H1 (cell line): ENCODE data around the gene NAP1L5. TPM values are rescaled to one million over a fixed set of nuclear protein-coding genes. Genes with fewer than 3 reads are reported as not detected.

Experiments used
- CTCF ChIA-PET: fragments of 300-600 bp; sonication (Branson Sonifier 250); formaldehyde crosslinking; loops from one replicate; lab custom pipeline; 2021; ENCODE audit not compliant: partially characterized antibody; lab: Charles Lee
- POLR2A ChIA-PET: fragments of 300-600 bp; sonication (Branson Sonifier 250); formaldehyde crosslinking; loops from one replicate; lab custom pipeline; 2021; ENCODE audit warnings: inconsistent platforms; ENCODE audit not compliant: partially characterized antibody; lab: Charles Lee
- DNase-seq, 2 experiments: peaks; one replicate each; pipeline versions ENCODE4 v3.0.0 to v3.0.0-alpha.2; 2010 to 2022; ENCODE audit warnings: low spot score in 2 of 2, low read depth in 1 of 2, mixed read lengths in 1 of 2
- FAIRE-seq: peaks from 2 replicates; lab custom pipeline; 2011; peaks lifted over from hg19 to GRCh38; lab: Jason Lieb, UNC
- H2AFZ ChIP-seq: 2 replicates; pipeline ENCODE4 v1.8.1; 2012; ENCODE audit warnings: low read length, inconsistent platforms
- H2AK5ac ChIP-seq: 2 replicates; pipeline ENCODE4 v1.6.1; 2013; ENCODE audit warnings: low read depth, low read length
- H2BK120ac ChIP-seq: replicated peaks from 2 replicates; pipeline ENCODE3; 2013; ENCODE audit warnings: low read depth, low read length, inconsistent platforms
- H2BK12ac ChIP-seq: 2 replicates; pipeline ENCODE4 v1.6.1; 2013; ENCODE audit warnings: low read depth, low read length
- H2BK15ac ChIP-seq: 2 replicates; pipeline ENCODE4 v1.6.1; 2013; ENCODE audit warnings: low read length
- H2BK20ac ChIP-seq: 2 replicates; pipeline ENCODE4 v1.6.1; 2013; ENCODE audit warnings: low read length
- H2BK5ac ChIP-seq: 2 replicates; pipeline ENCODE4 v1.6.1; 2013; ENCODE audit warnings: low read depth, low read length
- H3K14ac ChIP-seq: 2 replicates; pipeline ENCODE4 v1.6.1; 2013; ENCODE audit warnings: inconsistent platforms; ENCODE audit not compliant: insufficient read length
- H3K18ac ChIP-seq: 2 replicates; pipeline ENCODE4 v1.6.1; 2013; ENCODE audit warnings: low read length; ENCODE audit errors: extremely low read depth
- H3K23ac ChIP-seq: 2 replicates; pipeline ENCODE4 v1.6.1; 2013; ENCODE audit warnings: inconsistent platforms; ENCODE audit not compliant: insufficient read length
- H3K23me2 ChIP-seq: 2 replicates; pipeline ENCODE4 v1.6.1; 2013; ENCODE audit warnings: low read depth, low read length
- H3K27ac ChIP-seq: 2 replicates; pipeline ENCODE4 v1.6.1; 2011; ENCODE audit warnings: low read depth, low read length, inconsistent platforms
- H3K27me3 ChIP-seq, 4 experiments: replicated peaks in 1 of 4; 1 replicate in 1 of 4; 2 replicates in 3 of 4; pipeline versions ENCODE4 v1.6.1 to v1.8.1; 2011 to 2013; ENCODE audit warnings: low read length in 3 of 4, mild to moderate bottlenecking in 3 of 4, inconsistent platforms in 2 of 4, mixed read lengths in 2 of 4, moderate library complexity in 1 of 4; ENCODE audit not compliant: control insufficient read depth in 3 of 4, insufficient read depth in 3 of 4; ENCODE audit errors: extremely low read depth in 1 of 4
- H3K36me3 ChIP-seq, 4 experiments: 2 replicates each; pipeline versions ENCODE4 v1.6.1 to v1.8.1; 2011 to 2013; ENCODE audit warnings: mild to moderate bottlenecking in 4 of 4, low read length in 3 of 4, moderate library complexity in 2 of 4, control low read depth in 1 of 4, inconsistent platforms in 1 of 4; ENCODE audit not compliant: insufficient read depth in 4 of 4, control insufficient read depth in 2 of 4
- H3K4ac ChIP-seq: replicated peaks from 2 replicates; pipeline ENCODE3; 2013; ENCODE audit warnings: low read length, low read depth, mixed read lengths, inconsistent platforms; ENCODE audit not compliant: insufficient read length
- H3K4me1 ChIP-seq, 4 experiments: replicated peaks in 1 of 4; 1 replicate in 1 of 4; 2 replicates in 3 of 4; pipeline versions ENCODE4 v1.6.1 to v1.8.1; 2011 to 2013; ENCODE audit warnings: low read length in 3 of 4, inconsistent platforms in 2 of 4, mixed read lengths in 1 of 4; ENCODE audit not compliant: insufficient read depth in 4 of 4, control insufficient read depth in 3 of 4
- H3K4me2 ChIP-seq, 2 experiments: 2 replicates each; pipeline versions ENCODE4 v1.6.1 to v1.8.1; 2011 to 2013; ENCODE audit warnings: low read depth in 2 of 2, low read length in 2 of 2, control low read depth in 1 of 2, inconsistent platforms in 1 of 2, mild to moderate bottlenecking in 1 of 2; ENCODE audit not compliant: insufficient read depth in 1 of 2
- H3K4me3 ChIP-seq, 4 experiments: fragments of 200-600, 300-600 bp in 1 of 4; sonication (generic), shearing (Covaris generic), sonication (Bioruptor Twin) in 1 of 4; 2 replicates each; pipeline versions ENCODE4 v1.5.1 to v1.8.1; 2011 to 2016; ENCODE audit warnings: low read length in 4 of 4, low read depth in 3 of 4, control low read depth in 2 of 4, inconsistent platforms in 2 of 4, mild to moderate bottlenecking in 2 of 4, mixed read lengths in 1 of 4, moderate library complexity in 1 of 4; ENCODE audit not compliant: insufficient read depth in 2 of 4; ENCODE audit errors: extremely low read depth in 1 of 4
- H3K56ac ChIP-seq: replicated peaks from 2 replicates; pipeline ENCODE3; 2013; ENCODE audit warnings: low read depth, mild to moderate bottlenecking, mixed read lengths, low read length, inconsistent platforms; ENCODE audit not compliant: insufficient read length
- H3K79me1 ChIP-seq: 2 replicates; pipeline ENCODE4 v1.6.1; 2013; ENCODE audit warnings: low read depth, low read length, control low read depth
- H3K79me2 ChIP-seq, 2 experiments: 2 replicates each; pipeline versions ENCODE4 v1.6.1 to v1.8.1; 2012 to 2013; ENCODE audit warnings: low read length in 2 of 2, mild to moderate bottlenecking in 2 of 2, inconsistent platforms in 1 of 2; ENCODE audit not compliant: insufficient read depth in 2 of 2, control insufficient read depth in 1 of 2
- H3K9ac ChIP-seq, 4 experiments: replicated peaks in 1 of 4; 1 replicate in 1 of 4; 2 replicates in 3 of 4; pipeline versions ENCODE4 v1.6.1 to v1.8.1; 2011 to 2013; ENCODE audit warnings: low read depth in 3 of 4, low read length in 3 of 4, control low read depth in 2 of 4, mild to moderate bottlenecking in 2 of 4, moderate library complexity in 2 of 4, inconsistent platforms in 1 of 4; ENCODE audit errors: extremely low read depth in 1 of 4
- H3K9me3 ChIP-seq, 2 experiments: 2 replicates each; pipeline versions ENCODE4 v1.6.1 to v1.8.1; 2012 to 2013; ENCODE audit warnings: mild to moderate bottlenecking in 2 of 2, moderate library complexity in 2 of 2, control low read depth in 1 of 2, inconsistent platforms in 1 of 2, low read depth in 1 of 2, low read length in 1 of 2, mixed read lengths in 1 of 2; ENCODE audit not compliant: insufficient read depth in 2 of 2
- H4K20me1 ChIP-seq, 2 experiments: replicated peaks in 1 of 2; 2 replicates each; pipeline versions ENCODE3 to v1.8.1; 2011 to 2013; ENCODE audit warnings: inconsistent platforms in 2 of 2, low read length in 2 of 2, mild to moderate bottlenecking in 1 of 2; ENCODE audit not compliant: insufficient read depth in 2 of 2, control insufficient read depth in 1 of 2
- H4K5ac ChIP-seq: 2 replicates; pipeline ENCODE4 v1.6.1; 2013; ENCODE audit warnings: low read length, low read depth, mixed read lengths, inconsistent platforms; ENCODE audit not compliant: insufficient read length
- H4K8ac ChIP-seq: 2 replicates; pipeline ENCODE4 v1.8.0; 2013; ENCODE audit warnings: mild to moderate bottlenecking, moderate library complexity, low read length, inconsistent platforms; ENCODE audit not compliant: insufficient read depth; ENCODE audit errors: extremely low read depth
- H4K91ac ChIP-seq: replicated peaks from 2 replicates; pipeline ENCODE3; 2013; ENCODE audit warnings: low read length, mixed read lengths, inconsistent platforms; ENCODE audit not compliant: insufficient read length
- BCL11A ChIP-seq, 2 experiments: IDR thresholded peaks; one replicate each; pipeline ENCODE4 v1.6.1; 2011; ENCODE audit warnings: low read depth in 2 of 2, low read length in 2 of 2, mild to moderate bottlenecking in 2 of 2
- CHD1 ChIP-seq: IDR thresholded peaks from 2 replicates; pipeline ENCODE4 v1.6.1; 2012; ENCODE audit warnings: low read depth, low read length, improper control_type of control experiment
- CTCF ChIP-seq, 3 experiments: IDR thresholded peaks; 1 replicate in 2 of 3; 2 replicates in 1 of 3; pipeline versions ENCODE4 v1.5.1 to v1.6.1; 2011; ENCODE audit warnings: low read length in 3 of 3, mild to moderate bottlenecking in 3 of 3, inconsistent platforms in 2 of 3, low read depth in 1 of 3, moderate library complexity in 1 of 3; ENCODE audit not compliant: insufficient read depth in 1 of 3; ENCODE audit errors: control extremely low read depth in 1 of 3
- GTF2F1 ChIP-seq: IDR thresholded peaks from 2 replicates; pipeline ENCODE4 v1.6.1; 2012; ENCODE audit warnings: low read depth, low read length, improper control_type of control experiment, borderline replicate concordance
- KDM5A ChIP-seq: fragments of 200-600 bp; IDR thresholded peaks from 2 replicates; pipeline ENCODE4 v1.7.1; 2012; ENCODE audit warnings: mild to moderate bottlenecking, low read length, inconsistent platforms, mixed read lengths
- MAFK ChIP-seq: IDR thresholded peaks from 2 replicates; pipeline ENCODE4 v1.6.1; 2012; ENCODE audit warnings: low read depth, mild to moderate bottlenecking, improper control_type of control experiment, low read length
- NRF1 ChIP-seq: IDR thresholded peaks from 2 replicates; pipeline ENCODE4 v1.6.1; 2011; ENCODE audit warnings: mild to moderate bottlenecking, low read depth, low read length, improper control_type of control experiment
- POLR2A ChIP-seq, 2 experiments: IDR thresholded peaks; 1 replicate in 1 of 2; 2 replicates in 1 of 2; pipeline ENCODE4 v1.6.1; 2011; ENCODE audit warnings: low read depth in 2 of 2, low read length in 2 of 2, mild to moderate bottlenecking in 2 of 2; ENCODE audit errors: control extremely low read depth in 1 of 2
- RAD21 ChIP-seq, 2 experiments: IDR thresholded peaks in 1 of 2; conservative IDR thresholded peaks in 1 of 2; 2 replicates each; pipeline ENCODE4 v1.6.1; 2011; ENCODE audit warnings: low read depth in 2 of 2, low read length in 2 of 2, improper control_type of control experiment in 1 of 2, inconsistent platforms in 1 of 2, mild to moderate bottlenecking in 1 of 2, moderate library complexity in 1 of 2
- SIX5 ChIP-seq: IDR thresholded peaks from 2 replicates; pipeline ENCODE4 v1.6.1; 2011; ENCODE audit warnings: mild to moderate bottlenecking, low read depth, low read length
- TAF7 ChIP-seq: optimal IDR thresholded peaks from 2 replicates; pipeline ENCODE3; 2011; ENCODE audit warnings: low read depth, mild to moderate bottlenecking, inconsistent platforms, low read length, moderate library complexity, borderline replicate concordance
- ZNF274 ChIP-seq: IDR thresholded peaks from 2 replicates; pipeline ENCODE4 v1.7.0; 2012; ENCODE audit warnings: low read length, borderline replicate concordance; ENCODE audit errors: extremely low read depth
- WGBS, 2 experiments: shearing (Covaris generic) in 1 of 2; methylation state at CpG; one replicate each; pipeline versions ENCODE4 v1.1.6 to v1.1.7; 2013 to 2015; ENCODE audit warnings: low lambda C conversion rate in 2 of 2, mixed read lengths in 2 of 2, inconsistent platforms in 1 of 2, low coverage in 1 of 2, missing lambda C conversion rate in 1 of 2; ENCODE audit not compliant: insufficient replicate concordance in 2 of 2, insufficient coverage in 1 of 2, insufficient read length in 1 of 2; ENCODE audit errors: extremely low coverage in 1 of 2, missing lambda C conversion rate in 1 of 2; 5-methylcytosine and 5-hydroxymethylcytosine counted together
- polyA plus RNA-seq, 7 experiments: library from polyadenylated mRNA; depleted of rRNA in 3 of 7; stranded (reverse) in 5 of 7; unstranded in 2 of 7; fragments of >200 nt in 5 of 7; fragments of 200-250 nt in 2 of 7; gene quantifications; 1 replicate in 5 of 7; 2 replicates in 1 of 7; 4 replicates in 1 of 7; pipeline versions ENCODE4 v1.2.1 to v1.2.3, GENCODE V29; 2011 to 2013; ENCODE audit warnings: missing spikeins in 2 of 7, mixed read lengths in 2 of 7
- total RNA-seq: library from RNA; stranded (reverse); fragmentation: NEBNext Ultra II Directional; extraction: Animal tissue kit (Norgen Biotek cat#: 25700); gene quantifications from 2 replicates; pipeline ENCODE4 v1.2.1, GENCODE V29; 2021

The NAP1L5 gene
- total and polyA plus RNA-seq, 2 of the 8 experiments (the other 6 are each of a cell fraction or from before 2014, with no cell fraction given): 1.3 to 2.7 TPM

DNA sequence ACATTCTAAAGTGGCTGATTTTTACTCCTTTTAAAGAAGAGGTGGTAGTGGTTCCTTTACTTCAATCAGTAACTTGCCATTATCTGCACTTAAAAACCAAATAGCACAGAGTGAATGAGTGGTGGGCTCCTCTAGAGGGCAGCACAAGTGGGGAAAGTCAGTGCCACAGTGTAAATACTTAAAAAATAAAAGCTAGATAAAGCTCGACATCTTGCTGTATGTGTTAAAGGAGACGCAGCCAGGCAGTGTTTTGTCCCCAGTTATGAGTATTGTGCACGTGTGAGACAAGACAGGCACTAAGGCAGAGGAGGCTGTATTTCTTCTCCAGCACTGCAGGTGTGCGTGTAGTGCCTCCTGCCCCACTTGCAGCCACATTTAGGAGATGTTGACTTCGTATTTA is 24.6 kb downstream of the NAP1L5 start:
- no peaks in the 10 kb centered on the region for H3K9me3 ChIP-seq
- H3K4me1 ChIP-seq: no peaks in the 10 kb centered on the region
- no peak overlapping the region for H3K4ac ChIP-seq
- no peak overlapping the region for H3K56ac ChIP-seq
- H3K4me3 ChIP-seq: no peak overlapping the region
- peak; percentile 45 for FAIRE-seq
- peak; percentile 23 to 55 for DNase-seq
- no peak overlapping the region for H4K5ac ChIP-seq
- H3K18ac ChIP-seq: no peak overlapping the region
- no peak overlapping the region for H2BK20ac ChIP-seq
- POLR2A ChIA-PET: no interaction called here
- 42% methylated on average over 5 of the region's 5 CpGs; no CpG with 5 or more reads in 1 of the 2 experiments for WGBS, 2 experiments
- H3K14ac ChIP-seq: no peak overlapping the region
- no peak overlapping the region for H2BK120ac ChIP-seq
- H2BK12ac ChIP-seq: no peak overlapping the region
- H3K79me1 ChIP-seq: no peaks in the 10 kb centered on the region
- H2AK5ac ChIP-seq: no peak overlapping the region
- no peak overlapping the region for H3K9ac ChIP-seq
- H2BK5ac ChIP-seq: no peak overlapping the region
- H4K8ac ChIP-seq: no peak overlapping the region
- no peaks in the 10 kb centered on the region for H3K36me3 ChIP-seq
- no peak overlapping the region for H3K27ac ChIP-seq
- H4K20me1 ChIP-seq: no peaks in the 10 kb centered on the region
- H3K4me2 ChIP-seq: no peak overlapping the region
- no peak overlapping the region for H2BK15ac ChIP-seq
- peak overlapping the region; percentile 65; the same call in 1 of the 2 replicates for H2AFZ ChIP-seq
- no peaks in the 10 kb centered on the region for H3K79me2 ChIP-seq
- CTCF ChIA-PET: interaction anchor here (0.6 to 3.6 kb wide), 35 partner anchors 9 to 1688 kb away, joined by 3 to 29 read pairs (median 3); partner anchors contain the start of gene NAP1L5
- no peak overlapping the region for H4K91ac ChIP-seq
- peaks cover 0 to 1% (median 0%) of the 10 kb centered on the region in 4 experiments; a peak in 1 of 7 replicates for H3K27me3 ChIP-seq
- H3K23me2 ChIP-seq: no peaks in the 10 kb centered on the region
- no peak overlapping the region for H3K23ac ChIP-seq
- TF ChIP-seq ZNF274 (no peak), NRF1 (no peak), GTF2F1 (no peak), MAFK (no peak), KDM5A (no peak), TAF7 (no peak), POLR2A (IDR thresholded peaks at IDR 0.05; ENCODE audit: control extremely low read depth in 1 of 2, low read depth in 2 of 2, low read length in 2 of 2) (no peak), CHD1 (no peak), RAD21 (IDR thresholded peaks at IDR 0.05 in 1 of 2, conservative IDR thresholded peaks at IDR 0.05 in 1 of 2; ENCODE audit: low read depth in 2 of 2, low read length in 2 of 2) (peak; percentile 57 to 73), SIX5 (no peak), CTCF (IDR thresholded peaks at IDR 0.05; ENCODE audit: control extremely low read depth in 1 of 3, insufficient read depth in 1 of 3, low read depth in 1 of 3, low read length in 3 of 3) (peak in 2 of 3 experiments; percentile 65 to 77; a peak in 3 of 4 replicates), BCL11A (IDR thresholded peaks at IDR 0.05; ENCODE audit: low read depth in 2 of 2, low read length in 2 of 2) (no peak)
